ENCODE measurements around the gene CFAP97D1.

CFAP97D1 gene

DNA sequence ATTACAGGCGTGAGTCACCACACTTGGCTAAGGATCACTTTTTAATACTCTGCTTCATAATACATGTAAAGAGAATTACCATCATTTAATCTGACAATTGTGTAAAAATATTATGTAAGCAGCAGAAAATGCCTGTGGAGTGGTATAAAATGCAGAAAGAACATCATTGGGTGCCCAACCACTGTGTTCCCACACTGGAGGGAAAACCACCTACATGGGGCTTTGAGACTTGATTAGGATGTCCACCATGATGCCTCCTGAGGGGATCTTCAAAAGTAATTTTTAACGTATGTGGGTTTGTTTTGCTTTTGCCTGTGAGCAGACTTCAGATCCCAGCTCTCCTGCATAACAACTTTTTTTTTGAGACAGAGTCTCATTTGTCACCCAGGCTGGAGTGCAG lies 18.8 kb downstream of the CFAP97D1 start:
- no peak for DNase-seq (ENCODE audit: low spot score)

- no peak for DNase-seq (ENCODE audit: low spot score)
Observed at GRCh38 chr17:43800736-43801135, 20.5 kb downstream of the CFAP97D1 start.

- DNase-seq (ENCODE audit: low spot score): no peak
Observed at GRCh38 chr17:43801844-43802243, 21.6 kb downstream of the CFAP97D1 start.

- DNase-seq (ENCODE audit: low spot score): no peak
Observed at GRCh38 chr17:43803758-43804157, 23.5 kb downstream of the CFAP97D1 start.

DNA sequence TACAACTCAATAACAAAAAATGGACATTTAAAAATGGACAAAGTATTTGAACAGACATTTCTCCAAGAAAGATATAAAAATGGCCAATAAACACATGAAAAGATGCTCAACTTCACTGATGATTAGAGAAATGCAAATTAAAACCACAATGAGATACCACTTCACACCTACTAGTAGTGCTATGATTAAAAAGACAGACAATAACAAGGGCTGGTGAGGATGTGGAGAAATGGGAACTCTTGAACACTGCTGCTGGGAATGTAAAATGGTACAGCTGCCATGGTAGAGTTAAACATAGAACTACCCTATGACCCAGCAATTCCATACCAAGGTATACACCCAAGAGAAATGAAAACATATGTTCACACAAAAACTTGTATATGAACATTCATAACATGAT lies 24.9 kb downstream of the CFAP97D1 start:
- no peak for DNase-seq (ENCODE audit: low spot score)

DNA sequence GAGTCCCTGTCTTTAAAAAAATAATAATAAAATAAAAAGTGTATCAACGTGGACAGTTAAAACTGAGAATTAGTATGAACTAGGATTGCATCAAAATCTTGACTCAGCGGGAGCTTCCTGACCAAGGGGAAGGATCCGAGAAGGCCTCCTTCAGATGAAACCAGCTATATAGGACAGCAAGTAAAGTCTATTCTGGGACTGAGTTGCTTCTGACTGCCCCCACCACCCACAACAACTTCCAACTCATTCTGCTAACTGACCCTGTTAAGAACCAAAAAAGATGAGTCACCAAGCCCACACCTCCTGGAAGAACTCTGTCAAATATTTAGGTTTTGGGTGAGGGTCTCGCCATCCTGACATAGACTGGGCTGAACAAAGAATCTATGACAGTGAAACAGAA lies 27.8 kb downstream of the CFAP97D1 start:
- DNase-seq (ENCODE audit: low spot score): no peak

DNA sequence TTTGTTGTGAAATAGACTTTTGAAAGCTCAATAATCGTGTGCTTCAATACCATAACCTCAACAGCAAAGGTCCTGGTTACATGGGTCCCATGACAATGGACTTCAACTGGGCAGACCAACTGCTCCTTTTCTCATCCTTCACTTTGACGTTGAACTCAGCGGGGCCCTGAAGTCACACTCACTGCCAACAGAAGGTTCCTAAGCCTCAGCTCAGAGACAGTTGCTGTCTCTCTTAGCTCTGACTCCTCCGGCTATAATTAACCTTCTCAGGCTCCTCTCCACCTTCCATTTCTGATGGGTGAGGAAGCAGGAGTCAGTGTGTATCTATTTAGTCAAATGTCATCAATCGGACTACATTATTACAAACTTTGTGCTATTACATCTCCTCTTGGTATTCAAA lies 28.9 kb downstream of the CFAP97D1 start:
- no peak for DNase-seq (ENCODE audit: low spot score)

- DNase-seq (ENCODE audit: low spot score): no peak
Observed at GRCh38 chr17:43810226-43810715, 30.0 kb downstream of the CFAP97D1 start.

DNA sequence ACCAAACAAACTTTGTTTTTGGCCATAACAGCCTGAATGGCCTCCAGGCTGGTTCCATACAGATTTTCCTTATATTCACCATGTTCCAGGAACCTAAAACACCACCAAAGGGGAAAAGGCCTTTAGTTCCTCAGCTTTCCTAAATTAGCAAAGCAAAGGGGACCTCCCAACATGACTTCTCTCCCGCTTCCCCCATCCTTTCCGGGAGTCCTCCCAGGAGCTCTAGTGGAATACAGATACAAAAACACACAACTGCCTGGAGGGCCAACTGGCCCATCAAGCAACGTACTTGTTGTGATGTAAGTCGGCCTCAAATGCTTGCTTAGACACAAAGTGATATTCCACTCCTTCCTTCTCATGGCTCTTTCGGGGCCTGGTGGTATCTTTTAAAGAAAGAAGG lies 30.6 kb downstream of the CFAP97D1 start:
- no peak for DNase-seq (ENCODE audit: low spot score)

DNA sequence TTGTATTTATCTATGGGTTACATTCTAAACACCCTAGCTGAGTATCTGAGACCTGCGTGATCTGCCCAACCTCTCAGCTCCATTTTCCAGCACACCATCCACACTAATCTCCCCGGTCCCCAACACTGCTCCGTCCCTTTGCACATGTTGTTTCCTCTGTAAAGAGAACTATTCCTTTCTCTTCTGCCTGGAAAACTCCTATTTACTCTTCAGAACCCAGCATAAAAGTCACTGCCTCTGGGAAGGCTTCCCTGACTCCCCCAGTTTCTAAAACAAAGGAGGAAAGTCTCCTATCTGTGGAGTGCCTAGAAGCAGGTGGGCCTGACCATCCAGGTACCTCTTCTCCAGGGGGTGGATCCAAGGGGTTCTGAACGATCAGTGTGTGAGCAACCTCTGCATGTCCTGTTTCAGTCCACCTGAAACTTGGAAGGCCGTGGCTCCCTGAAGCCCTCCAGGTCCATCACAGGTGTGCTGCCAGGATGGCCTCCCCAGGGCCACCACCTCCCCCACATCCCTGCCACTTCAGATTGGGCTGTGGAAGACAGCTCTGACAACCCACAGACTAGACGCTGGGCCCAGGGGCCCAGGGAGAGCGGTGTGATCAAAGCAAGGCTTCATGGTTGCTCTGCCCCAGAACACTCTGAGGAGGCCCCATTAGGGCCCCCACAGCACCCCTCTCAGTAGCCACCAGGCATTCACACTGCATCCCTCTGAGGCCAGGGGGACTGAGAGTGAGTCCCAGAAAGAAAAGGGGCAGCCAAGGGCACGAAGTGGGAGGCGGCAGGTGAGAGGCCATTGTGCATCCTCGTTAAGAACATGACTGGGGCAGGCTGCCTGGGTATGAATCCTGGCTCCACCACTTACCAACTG lies 32.4 kb downstream of the CFAP97D1 start:
- no peak for DNase-seq (ENCODE audit: low spot score)

GRCh38 chr17:43813386-43813785 lies 33.2 kb downstream of the CFAP97D1 start:
- DNase-seq (ENCODE audit: low spot score): no peak

- no peak for DNase-seq (ENCODE audit: low spot score)
Observed at GRCh38 chr17:43814026-43814425, 33.8 kb downstream of the CFAP97D1 start.

DNA sequence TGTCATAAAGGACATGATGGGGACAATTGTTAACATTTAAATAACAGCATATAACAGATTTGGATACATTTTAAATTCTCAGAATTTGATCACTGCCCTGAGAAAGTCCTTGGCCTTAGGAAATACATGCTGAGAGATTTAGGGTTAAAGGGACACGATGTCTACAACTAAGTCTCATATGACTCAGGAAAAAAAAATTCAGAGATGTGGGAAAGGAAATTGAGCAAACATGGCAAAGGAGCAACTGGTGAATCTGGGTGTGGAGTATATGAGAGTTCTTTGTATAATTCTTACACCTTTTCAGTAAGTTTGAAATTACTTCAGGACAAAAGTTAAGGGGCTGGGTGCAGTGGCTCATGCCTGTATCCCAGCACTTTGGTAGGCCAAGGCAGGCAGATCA lies 34.5 kb downstream of the CFAP97D1 start:
- DNase-seq (ENCODE audit: low spot score): no peak

DNA sequence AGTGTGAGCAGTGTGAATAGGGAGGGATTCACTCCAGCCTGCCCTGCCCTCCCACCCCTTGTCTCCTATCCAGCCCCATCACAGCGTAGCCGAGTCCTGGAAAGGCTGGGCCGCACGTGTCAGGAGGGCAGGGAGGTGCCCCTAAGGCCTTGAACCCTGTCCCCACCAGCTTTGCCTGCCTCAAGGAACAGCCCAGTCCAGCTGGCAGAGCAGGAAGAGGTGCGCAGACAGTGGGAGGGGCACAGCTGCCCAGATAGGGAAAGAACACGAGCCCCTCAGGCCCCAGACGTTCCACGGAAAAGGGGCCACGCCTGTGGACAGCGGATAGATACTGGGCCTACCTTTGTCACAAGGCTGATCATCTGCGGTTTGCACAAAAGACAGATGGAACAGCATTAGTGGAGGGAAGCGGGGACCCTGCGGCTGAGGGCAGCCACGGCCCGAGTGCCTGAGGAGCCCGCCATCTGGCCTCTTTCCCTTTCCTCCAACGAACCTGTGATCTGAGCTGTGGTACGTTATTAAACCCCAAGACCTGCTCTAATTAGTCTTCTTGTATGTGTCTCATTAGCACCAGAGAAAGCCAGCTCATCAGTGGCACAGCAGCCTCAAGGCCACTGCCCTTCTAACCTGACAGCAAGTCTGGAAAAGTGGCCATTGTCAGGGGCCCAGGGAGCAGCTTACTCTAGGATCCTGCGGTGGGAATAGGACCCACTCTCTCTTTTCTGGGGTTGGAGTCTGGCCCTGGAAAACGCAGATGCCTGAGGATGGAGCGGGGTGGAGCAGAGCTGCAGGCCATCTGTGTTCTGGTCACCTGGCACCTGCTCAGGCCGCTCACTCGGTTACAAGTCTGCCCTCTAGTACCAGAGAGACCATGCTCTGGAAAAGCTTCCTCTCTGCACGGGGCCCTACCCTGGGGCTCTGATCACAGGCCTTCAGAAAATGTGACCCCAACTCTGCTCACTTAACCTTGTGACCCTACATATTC lies 36.4 kb downstream of the CFAP97D1 start:
- DNase-seq (ENCODE audit: low spot score): peak; percentile 89

GRCh38 chr17:43817826-43818225 lies 37.6 kb downstream of the CFAP97D1 start:
- no peak for DNase-seq (ENCODE audit: low spot score)

- DNase-seq (ENCODE audit: low spot score): no peak
Observed at GRCh38 chr17:43818966-43819365, 38.7 kb downstream of the CFAP97D1 start.

- no peak for DNase-seq (ENCODE audit: low spot score)
Observed at GRCh38 chr17:43820759-43821158, 40.5 kb downstream of the CFAP97D1 start.

GRCh38 chr17:43822570-43823190 lies 42.4 kb downstream of the CFAP97D1 start:
- no peak for DNase-seq (ENCODE audit: low spot score)

GRCh38 chr17:43823350-43824084 lies 43.3 kb downstream of the CFAP97D1 start:
- peak; percentile 67 for DNase-seq (ENCODE audit: low spot score)

DNA sequence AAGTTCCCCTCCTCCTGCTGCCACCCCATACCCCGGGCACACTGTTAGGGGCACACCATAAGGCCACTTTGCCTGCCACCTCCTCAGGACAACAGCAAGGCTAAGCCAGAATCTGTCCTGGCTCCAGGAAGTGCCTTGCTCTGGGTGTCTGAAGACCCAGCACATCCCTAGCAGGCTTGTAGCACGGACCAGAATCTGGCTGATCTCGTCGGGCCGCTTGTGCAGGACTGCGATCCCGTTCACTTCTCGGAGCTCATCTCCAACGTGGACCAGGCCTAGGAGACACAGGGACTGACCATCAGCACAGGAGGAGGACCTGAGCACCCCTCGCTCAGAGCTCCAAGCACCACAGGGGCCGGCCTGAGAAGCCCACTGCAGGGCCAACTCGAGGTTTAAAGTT lies 45.3 kb downstream of the CFAP97D1 start:
- no peak for DNase-seq (ENCODE audit: low spot score)

DNA sequence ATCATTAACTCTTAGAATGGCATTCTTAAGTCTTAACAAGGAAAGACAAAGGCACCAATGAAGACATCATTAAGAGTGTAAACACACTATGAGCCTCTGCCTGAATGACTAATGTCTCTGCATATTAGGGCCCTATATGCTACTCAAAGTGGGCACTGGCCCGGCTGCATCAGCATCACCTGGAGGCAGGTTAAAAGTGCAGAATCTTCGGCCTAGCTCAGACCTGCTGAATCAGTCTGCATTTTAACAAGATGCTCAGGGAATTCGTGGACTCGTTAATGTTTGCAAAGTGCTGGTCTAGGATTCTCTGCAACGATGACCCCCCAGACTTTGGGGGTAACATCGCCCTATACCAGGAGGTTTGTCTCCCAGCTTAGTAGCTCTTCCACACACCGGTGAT lies 46.0 kb downstream of the CFAP97D1 start:
- DNase-seq (ENCODE audit: low spot score): no peak

DNA sequence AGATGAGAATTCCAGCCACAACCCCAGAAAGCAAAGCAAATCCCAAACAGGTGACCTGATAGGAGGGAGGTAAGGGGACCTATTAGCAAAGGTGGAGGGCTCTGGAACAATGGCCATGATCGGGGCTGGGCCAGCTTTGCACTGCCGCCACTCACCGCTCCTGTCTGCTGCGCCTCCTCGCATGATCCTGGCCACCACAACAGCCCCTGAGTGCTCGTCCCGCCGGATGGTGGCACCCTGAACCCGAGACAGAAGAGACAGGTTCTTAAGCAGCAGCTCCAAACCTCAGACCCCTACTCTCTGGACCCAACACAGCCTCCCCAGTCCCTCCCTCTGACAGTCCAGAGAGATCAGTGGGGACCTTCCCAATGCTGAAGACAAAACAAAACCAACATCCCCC lies 47.4 kb downstream of the CFAP97D1 start:
- DNase-seq (ENCODE audit: low spot score): peak; percentile 21
